HL-60 (cell line): ENCODE results near the gene BMP2K.

Source experiments
- DNase-seq, 2 experiments: peaks; one replicate each; pipeline ENCODE4 v3.0.0-alpha.2; 2010 to 2020; ENCODE audit warnings: low read depth in 1 of 2, low spot score in 1 of 2
- H3K27ac ChIP-seq: fragments of 250-450 bp; sonication (Bioruptor Pico); replicated peaks from 2 replicates; pipeline ENCODE4 v1.5.1; 2020; ENCODE audit warnings: mild to moderate bottlenecking, moderate library complexity
- H3K27me3 ChIP-seq: fragments of 250-450 bp; sonication (Bioruptor Pico); 2 replicates; pipeline ENCODE4 v1.5.1; 2021; ENCODE audit warnings: mild to moderate bottlenecking, moderate library complexity; ENCODE audit not compliant: insufficient read depth, poor library complexity, severe bottlenecking
- H3K4me3 ChIP-seq: replicated peaks from 2 replicates; pipeline ENCODE4 v1.5.1; 2011; ENCODE audit warnings: mild to moderate bottlenecking, control low read depth, low read length; ENCODE audit not compliant: insufficient read depth
- GABPA ChIP-seq: IDR thresholded peaks from 2 replicates; pipeline ENCODE4 v1.6.1; 2012; ENCODE audit warnings: low read depth
- POLR2AphosphoS5 ChIP-seq: IDR thresholded peaks from 2 replicates; pipeline ENCODE4 v1.6.1; 2012; ENCODE audit warnings: low read depth
- SPI1 ChIP-seq: IDR thresholded peaks from 2 replicates; pipeline ENCODE4 v1.6.1; 2012; ENCODE audit warnings: low read depth, mild to moderate bottlenecking, borderline replicate concordance
- TF ChIP-seq, protein P1 (sequence below): IDR thresholded peaks from one replicate; pipeline ENCODE4 v1.5.1; 2011; ENCODE audit warnings: low read length, control low read depth, inconsistent platforms; ENCODE audit not compliant: insufficient read depth
- TF ChIP-seq, protein P2 (sequence below): IDR thresholded peaks from 2 replicates; pipeline ENCODE4 v1.6.1; 2012; ENCODE audit warnings: low read depth; ENCODE audit not compliant: insufficient replicate concordance

Gene BMP2K

DNA sequence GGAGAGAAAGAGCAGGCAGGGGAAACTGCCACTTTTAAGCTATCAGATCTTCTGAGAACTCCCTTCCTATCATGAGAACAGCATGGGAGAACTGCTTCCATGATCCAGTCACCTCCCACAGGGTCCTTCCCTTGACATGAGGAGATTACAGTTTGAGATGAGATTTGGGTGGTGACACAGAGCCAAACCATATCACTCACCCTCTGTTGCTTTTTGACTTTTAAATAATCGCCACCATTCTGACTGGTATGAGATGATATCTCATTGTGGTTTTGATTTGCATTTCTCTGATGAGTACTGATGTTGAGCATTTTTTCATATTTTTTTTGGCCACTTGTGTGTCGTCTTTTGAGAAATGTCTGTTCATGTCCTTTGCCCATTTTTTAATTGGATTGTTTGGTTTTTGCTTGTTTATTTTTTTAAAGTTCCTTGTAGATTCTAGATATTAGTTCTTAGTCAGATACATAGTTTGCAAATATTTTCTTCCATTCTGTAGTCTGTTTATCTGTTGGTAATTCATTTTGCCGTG is 169.6 kb downstream of the BMP2K start:
- no peak overlapping the region for H3K27ac ChIP-seq
- no peak for DNase-seq
- H3K27me3 ChIP-seq: no peaks in the 10 kb centered on the region
- TF ChIP-seq, protein P1, sequence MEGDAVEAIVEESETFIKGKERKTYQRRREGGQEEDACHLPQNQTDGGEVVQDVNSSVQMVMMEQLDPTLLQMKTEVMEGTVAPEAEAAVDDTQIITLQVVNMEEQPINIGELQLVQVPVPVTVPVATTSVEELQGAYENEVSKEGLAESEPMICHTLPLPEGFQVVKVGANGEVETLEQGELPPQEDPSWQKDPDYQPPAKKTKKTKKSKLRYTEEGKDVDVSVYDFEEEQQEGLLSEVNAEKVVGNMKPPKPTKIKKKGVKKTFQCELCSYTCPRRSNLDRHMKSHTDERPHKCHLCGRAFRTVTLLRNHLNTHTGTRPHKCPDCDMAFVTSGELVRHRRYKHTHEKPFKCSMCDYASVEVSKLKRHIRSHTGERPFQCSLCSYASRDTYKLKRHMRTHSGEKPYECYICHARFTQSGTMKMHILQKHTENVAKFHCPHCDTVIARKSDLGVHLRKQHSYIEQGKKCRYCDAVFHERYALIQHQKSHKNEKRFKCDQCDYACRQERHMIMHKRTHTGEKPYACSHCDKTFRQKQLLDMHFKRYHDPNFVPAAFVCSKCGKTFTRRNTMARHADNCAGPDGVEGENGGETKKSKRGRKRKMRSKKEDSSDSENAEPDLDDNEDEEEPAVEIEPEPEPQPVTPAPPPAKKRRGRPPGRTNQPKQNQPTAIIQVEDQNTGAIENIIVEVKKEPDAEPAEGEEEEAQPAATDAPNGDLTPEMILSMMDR: no peak
- TF ChIP-seq, protein P2, sequence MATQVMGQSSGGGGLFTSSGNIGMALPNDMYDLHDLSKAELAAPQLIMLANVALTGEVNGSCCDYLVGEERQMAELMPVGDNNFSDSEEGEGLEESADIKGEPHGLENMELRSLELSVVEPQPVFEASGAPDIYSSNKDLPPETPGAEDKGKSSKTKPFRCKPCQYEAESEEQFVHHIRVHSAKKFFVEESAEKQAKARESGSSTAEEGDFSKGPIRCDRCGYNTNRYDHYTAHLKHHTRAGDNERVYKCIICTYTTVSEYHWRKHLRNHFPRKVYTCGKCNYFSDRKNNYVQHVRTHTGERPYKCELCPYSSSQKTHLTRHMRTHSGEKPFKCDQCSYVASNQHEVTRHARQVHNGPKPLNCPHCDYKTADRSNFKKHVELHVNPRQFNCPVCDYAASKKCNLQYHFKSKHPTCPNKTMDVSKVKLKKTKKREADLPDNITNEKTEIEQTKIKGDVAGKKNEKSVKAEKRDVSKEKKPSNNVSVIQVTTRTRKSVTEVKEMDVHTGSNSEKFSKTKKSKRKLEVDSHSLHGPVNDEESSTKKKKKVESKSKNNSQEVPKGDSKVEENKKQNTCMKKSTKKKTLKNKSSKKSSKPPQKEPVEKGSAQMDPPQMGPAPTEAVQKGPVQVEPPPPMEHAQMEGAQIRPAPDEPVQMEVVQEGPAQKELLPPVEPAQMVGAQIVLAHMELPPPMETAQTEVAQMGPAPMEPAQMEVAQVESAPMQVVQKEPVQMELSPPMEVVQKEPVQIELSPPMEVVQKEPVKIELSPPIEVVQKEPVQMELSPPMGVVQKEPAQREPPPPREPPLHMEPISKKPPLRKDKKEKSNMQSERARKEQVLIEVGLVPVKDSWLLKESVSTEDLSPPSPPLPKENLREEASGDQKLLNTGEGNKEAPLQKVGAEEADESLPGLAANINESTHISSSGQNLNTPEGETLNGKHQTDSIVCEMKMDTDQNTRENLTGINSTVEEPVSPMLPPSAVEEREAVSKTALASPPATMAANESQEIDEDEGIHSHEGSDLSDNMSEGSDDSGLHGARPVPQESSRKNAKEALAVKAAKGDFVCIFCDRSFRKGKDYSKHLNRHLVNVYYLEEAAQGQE: no peak
- TF ChIP-seq SPI1 (no peak), POLR2AphosphoS5 (no peak), GABPA (no peak)
- H3K4me3 ChIP-seq: no peak overlapping the region

DNA sequence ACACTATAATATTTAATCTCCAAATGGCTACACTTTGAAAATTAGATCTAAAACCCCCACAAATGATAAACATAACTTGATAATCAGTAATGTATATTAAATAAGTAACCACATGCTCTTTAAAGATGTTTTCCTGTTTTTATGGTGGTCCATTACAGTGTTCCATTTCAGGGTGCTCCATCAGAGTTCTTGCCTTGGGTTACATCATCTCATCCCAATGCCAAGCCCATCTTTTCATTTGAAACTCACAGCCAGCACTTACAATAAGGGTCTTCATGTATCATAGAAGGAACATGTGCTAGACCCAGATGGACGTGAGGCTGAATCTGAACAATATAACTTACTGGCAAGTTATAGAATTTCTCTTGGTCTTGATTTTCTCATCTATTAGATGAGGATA is 173.6 kb downstream of the BMP2K start:
- no peak for DNase-seq

DNA sequence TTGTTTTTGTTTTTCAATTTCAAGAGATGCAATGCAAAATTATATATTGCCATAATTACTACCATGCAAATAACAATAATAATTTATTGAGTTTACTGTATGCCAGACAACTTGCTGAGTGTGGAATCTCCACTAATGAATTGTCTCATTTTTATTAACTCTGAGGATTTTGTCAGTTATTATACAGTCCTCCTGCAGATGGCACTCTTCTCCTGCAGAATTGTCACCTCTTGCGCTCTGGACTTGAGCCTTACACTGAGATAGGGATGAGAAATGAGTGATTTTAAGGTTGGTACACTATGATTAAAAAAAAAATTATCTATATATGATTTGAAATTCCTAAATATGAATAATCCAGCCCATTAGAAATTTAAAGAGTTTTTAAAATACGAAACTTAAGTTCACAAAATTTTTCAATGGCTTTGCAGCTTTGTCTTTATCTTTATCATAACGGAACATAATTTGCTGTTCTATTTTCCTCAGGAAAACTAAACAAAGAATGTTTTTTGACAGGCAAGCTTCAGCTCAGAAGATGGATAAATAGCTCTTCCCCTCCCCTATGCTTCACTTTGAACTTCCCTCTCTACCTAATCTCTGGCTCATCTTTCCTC is 175.8 kb downstream of the BMP2K start:
- TF ChIP-seq SPI1 (no peak), POLR2AphosphoS5 (no peak), GABPA (no peak)
- TF ChIP-seq, protein P2: no peak
- TF ChIP-seq, protein P1: peak; percentile 26
- peak; percentile 23 to 51 for DNase-seq
- H3K27me3 ChIP-seq: no peaks in the 10 kb centered on the region
- no peak overlapping the region for H3K27ac ChIP-seq
- no peak overlapping the region for H3K4me3 ChIP-seq

More for the DNA sequence above, 173.6 kb downstream of the BMP2K start:
- H3K27ac ChIP-seq: no peak overlapping the region
- TF ChIP-seq, protein P2: no peak
- TF ChIP-seq SPI1: no peak
- TF ChIP-seq, protein P1: no peak
- TF ChIP-seq GABPA: no peak
- no peak for TF ChIP-seq POLR2AphosphoS5
- H3K27me3 ChIP-seq: no peaks in the 10 kb centered on the region
- no peak overlapping the region for H3K4me3 ChIP-seq
